ENCODE data around the gene TOMM20L.
A peak's percentile ranks its signal among the peaks of the same experiment; 100 is the strongest.

TOMM20L gene

GRCh38 chr14:58427281-58428117, 31.8 kb downstream of the TOMM20L start, which contains the start of the genes KIAA0586 and TIMM9:
KIAA0586 (plus strand) TSS chr14:58427719; CDS start chr14:58428265, 546 bp downstream.
TIMM9 (minus strand) TSS chr14:58427531; CDS start chr14:58411945, 15,586 bp downstream.
- DNase-seq (ENCODE audit: low read depth), result peak; percentile 94

DNA sequence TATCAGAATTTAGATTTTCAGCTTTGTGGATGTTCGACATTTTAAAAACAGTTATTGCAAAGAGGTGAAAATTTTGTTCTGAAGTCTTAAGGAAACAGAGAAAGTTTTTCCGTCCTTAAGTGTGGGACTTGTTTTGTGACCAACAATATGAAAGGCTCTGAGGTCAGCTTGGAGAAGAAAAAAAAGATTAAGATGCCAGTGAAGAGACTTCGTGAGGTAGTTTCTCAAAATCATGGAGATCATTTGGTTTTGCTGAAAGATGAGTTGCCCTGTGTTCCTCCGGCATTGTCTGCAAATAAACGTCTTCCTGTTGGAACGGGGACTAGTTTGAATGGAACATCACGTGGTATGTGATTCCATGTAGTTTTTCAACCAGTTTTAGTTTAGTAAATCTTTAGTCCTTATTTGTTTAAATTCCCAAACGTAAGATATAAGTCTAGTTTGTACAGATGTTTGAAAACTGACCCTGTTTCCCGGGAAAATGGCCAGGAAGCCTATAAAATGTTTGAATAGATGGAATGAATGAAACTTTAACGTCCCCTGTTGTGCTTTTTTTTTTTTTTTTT, 32.5 kb downstream of the TOMM20L start:
- DNase-seq (ENCODE audit: low read depth), result no peak

GRCh38 chr14:58430156-58430555, 34.4 kb downstream of the TOMM20L start:
- no peak for DNase-seq (ENCODE audit: low read depth)

DNA sequence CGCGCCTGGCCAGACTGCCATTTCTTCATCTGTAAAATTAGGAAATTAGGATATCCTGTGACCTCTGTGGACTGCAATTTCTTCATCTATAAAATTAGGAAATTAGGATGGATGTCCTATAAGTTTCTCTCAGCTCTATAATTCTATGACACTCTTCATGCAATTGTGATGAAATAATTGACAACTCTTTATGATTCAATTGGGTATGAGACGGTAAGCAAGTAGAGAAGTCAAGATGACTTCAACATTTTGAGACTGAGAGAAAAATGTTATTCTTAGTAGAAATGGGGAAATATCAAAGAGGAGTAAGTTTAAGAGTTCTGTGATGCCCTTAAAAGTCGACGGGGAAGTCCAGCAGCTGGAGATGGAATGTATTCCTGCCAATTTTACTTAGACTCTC, 43.7 kb downstream of the TOMM20L start:
- DNase-seq (ENCODE audit: low read depth), result no peak

DNA sequence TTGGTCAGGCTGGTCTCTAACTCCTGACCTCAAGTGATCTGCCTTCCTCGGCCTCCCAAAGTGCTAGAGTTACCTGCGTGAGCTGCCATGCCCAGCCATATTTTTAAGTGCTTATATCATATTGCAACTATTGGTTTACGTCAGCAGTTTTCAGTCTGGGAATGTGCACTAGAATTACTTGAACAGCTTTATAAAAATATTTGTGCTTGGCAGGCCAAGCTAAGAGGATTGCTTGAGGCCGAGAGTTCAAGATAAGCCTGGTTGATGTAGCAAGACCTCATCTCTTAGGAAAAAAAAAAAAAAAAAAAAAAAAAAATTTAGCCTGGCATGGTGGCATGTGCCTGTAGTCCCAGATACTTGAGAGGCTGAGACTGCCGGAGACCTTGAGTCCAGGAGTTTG, 48.9 kb downstream of the TOMM20L start:
- DNase-seq (ENCODE audit: low read depth), result no peak

GRCh38 chr14:58455593-58456265, 60.0 kb downstream of the TOMM20L start:
- no peak for DNase-seq (ENCODE audit: low read depth)

All from stimulated activated CD8-positive, alpha-beta memory T cell treated with anti-CD3 and anti-CD28 coated beads, Interleukin-12 subunit alpha, Interleukin-12 subunit beta, amount 100 ng/mL, for 1 hour (primary cell).